Activated B cell treated with CpG ODN at 0.5 μM for 24 hours (primary cell): ENCODE results near the gene DBNL. TPM values are rescaled to one million over a fixed set of nuclear protein-coding genes. Genes with fewer than 3 reads are reported as not detected.

ENCODE experiments used
- ATAC-seq: fragments of 200-7000 bp; cut with Tn5 transposase; one replicate; pipeline ENCODE4 v1.10.0; 2021; ENCODE audit warnings: low read depth, mild to moderate bottlenecking, moderate library complexity
- CTCF ChIA-PET: fragments of 350-600 bp; sonication (Branson Sonifier 250); formaldehyde crosslinking; loops from one replicate; lab custom pipeline; 2021; ENCODE audit warnings: antibody characterized with exemption; lab: Charles Lee
- POLR2A ChIA-PET: fragments of 350-600 bp; sonication (Branson Sonifier 250); formaldehyde crosslinking; loops from one replicate; lab custom pipeline; 2021; ENCODE audit warnings: antibody characterized with exemption; lab: Charles Lee
- DNase-seq: peaks from one replicate; pipeline ENCODE4 v3.0.0; 2022
- H3K27ac Mint-ChIP-seq: one replicate; pipeline ENCODE4 v1.8.0; 2020; ENCODE audit warnings: mixed read lengths
- H3K27me3 Mint-ChIP-seq: one replicate; pipeline ENCODE4 v1.8.0; 2021; ENCODE audit warnings: mixed read lengths
- H3K36me3 Mint-ChIP-seq: one replicate; pipeline ENCODE4 v1.8.0; 2021; ENCODE audit warnings: low read depth, mixed read lengths
- H3K4me1 Mint-ChIP-seq: one replicate; pipeline ENCODE4 v1.8.0; 2021; ENCODE audit warnings: mixed read lengths
- H3K4me3 Mint-ChIP-seq: one replicate; pipeline ENCODE4 v1.8.0; 2020; ENCODE audit warnings: mild to moderate bottlenecking, mixed read lengths
- H3K9me3 Mint-ChIP-seq: one replicate; pipeline ENCODE4 v1.8.0; 2020; ENCODE audit warnings: mixed read lengths
- intact Hi-C: fragments of 100-400 bp; cut with micrococcal nuclease; formaldehyde crosslinking; loops from one replicate; pipeline ENCODE4 v1.15.1; 2024
- total RNA-seq: library from RNA; stranded (reverse); gene quantifications from 2 replicates; pipeline ENCODE4 v1.2.3, GENCODE V29; 2022
- TF ChIP-seq, protein P1 (sequence below): fragments of 200-600 bp; IDR thresholded peaks from one replicate; pipeline ENCODE4 v1.8.0; 2022; ENCODE audit warnings: antibody characterized with exemption, mild to moderate bottlenecking

DBNL gene
- total RNA-seq, 1 donor from 2014 or later, result 210 TPM

DNA sequence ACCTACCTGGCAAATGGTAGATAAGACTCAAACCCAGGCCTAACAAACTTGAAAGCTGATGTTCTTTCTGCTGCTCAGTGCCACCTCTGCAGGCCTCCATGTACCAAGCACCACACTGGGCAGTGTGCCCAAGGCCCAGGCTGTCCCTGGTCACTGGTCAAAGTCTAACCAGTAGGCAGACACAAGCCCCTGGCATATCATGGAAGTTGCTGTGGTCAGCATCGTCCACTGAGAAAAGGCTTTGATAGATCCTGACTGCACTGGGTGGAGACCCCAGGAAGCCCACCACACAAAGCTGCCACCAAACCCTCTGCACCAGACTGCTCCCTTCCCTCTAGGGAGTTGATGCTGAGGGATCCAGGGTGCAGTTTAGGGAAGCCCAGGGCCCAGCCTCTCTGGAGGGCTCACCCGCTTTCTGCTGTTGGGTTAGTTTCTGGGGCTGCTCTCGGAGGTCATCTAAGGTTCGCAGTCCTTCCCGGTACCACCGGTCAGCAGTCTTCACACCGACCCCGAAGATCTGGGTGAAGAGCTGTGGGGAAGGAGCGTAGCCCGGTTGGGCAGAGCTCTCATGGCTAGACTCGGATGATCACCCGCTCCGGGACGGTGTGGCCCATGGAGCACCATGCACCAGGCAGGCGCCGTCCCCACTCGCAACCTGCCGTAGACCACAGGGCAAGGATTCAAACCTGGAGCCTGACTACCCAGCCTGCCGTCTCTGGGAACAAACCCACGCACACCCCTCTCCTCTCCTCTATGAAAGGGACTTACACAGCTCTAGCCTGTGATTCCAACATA, 31.8 kb downstream of the DBNL start:
- Mint-ChIP-seq H3K27me3 (no peaks in the 10 kb centered on the region), H3K4me1 (peaks cover 89% of the 10 kb centered on the region), H3K27ac (peak overlapping the region; percentile 90), H3K9me3 (no peaks in the 10 kb centered on the region), H3K36me3 (peaks cover 82% of the 10 kb centered on the region), H3K4me3 (no peak overlapping the region)
- ATAC-seq, result no peak
- no peak for DNase-seq
- POLR2A ChIA-PET, result interaction anchor here (0.7 to 1.1 kb wide), 2 partner anchors 9 to 11 kb away, joined by 3 to 5 read pairs; partner anchors contain the start of gene PGAM2
- intact Hi-C loops, result no loop called here
- CTCF ChIA-PET, result interaction anchor here (2.0 kb wide), 1 partner anchor 7 kb away, joined by 5 read pairs; no protein-coding TSS in a partner anchor
- TF ChIP-seq, protein P1, sequence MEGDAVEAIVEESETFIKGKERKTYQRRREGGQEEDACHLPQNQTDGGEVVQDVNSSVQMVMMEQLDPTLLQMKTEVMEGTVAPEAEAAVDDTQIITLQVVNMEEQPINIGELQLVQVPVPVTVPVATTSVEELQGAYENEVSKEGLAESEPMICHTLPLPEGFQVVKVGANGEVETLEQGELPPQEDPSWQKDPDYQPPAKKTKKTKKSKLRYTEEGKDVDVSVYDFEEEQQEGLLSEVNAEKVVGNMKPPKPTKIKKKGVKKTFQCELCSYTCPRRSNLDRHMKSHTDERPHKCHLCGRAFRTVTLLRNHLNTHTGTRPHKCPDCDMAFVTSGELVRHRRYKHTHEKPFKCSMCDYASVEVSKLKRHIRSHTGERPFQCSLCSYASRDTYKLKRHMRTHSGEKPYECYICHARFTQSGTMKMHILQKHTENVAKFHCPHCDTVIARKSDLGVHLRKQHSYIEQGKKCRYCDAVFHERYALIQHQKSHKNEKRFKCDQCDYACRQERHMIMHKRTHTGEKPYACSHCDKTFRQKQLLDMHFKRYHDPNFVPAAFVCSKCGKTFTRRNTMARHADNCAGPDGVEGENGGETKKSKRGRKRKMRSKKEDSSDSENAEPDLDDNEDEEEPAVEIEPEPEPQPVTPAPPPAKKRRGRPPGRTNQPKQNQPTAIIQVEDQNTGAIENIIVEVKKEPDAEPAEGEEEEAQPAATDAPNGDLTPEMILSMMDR, result no peak

DNA sequence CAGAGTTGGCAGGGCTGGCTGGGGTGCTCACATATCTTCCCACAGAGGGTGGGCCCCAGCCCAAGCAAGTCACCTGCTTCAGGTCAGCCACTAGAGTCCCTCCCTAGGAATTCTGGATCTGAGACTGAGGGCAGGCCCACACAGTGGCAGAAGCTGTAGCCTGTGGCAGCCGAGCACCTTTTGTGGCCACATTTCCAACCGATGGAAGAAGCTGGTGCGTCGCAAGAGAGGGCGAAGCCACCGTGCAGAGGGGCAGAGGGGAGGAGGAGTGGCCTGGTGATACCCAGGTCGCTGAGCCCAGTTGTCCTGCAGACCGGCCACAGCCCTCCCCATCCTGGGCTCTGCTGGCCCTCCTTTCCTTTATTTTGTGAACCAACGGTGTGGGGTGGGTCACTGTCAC, 32.6 kb downstream of the DBNL start:
- H3K9me3 Mint-ChIP-seq, result no peaks in the 10 kb centered on the region
- ChIA-PET POLR2A (interaction anchor here (1.1 kb wide), 1 partner anchor 10 kb away, joined by 5 read pairs; no protein-coding TSS in a partner anchor), CTCF (no interaction called here)
- no peak for DNase-seq
- no peaks in the 10 kb centered on the region for H3K27me3 Mint-ChIP-seq
- TF ChIP-seq, protein P1, result no peak
- H3K36me3 Mint-ChIP-seq, result peaks cover 76% of the 10 kb centered on the region
- H3K4me3 Mint-ChIP-seq, result no peak overlapping the region
- ATAC-seq, result no peak
- intact Hi-C loops, result no loop called here
- H3K27ac Mint-ChIP-seq, result peak overlapping the region; percentile 92
- H3K4me1 Mint-ChIP-seq, result peaks cover 85% of the 10 kb centered on the region

DNA sequence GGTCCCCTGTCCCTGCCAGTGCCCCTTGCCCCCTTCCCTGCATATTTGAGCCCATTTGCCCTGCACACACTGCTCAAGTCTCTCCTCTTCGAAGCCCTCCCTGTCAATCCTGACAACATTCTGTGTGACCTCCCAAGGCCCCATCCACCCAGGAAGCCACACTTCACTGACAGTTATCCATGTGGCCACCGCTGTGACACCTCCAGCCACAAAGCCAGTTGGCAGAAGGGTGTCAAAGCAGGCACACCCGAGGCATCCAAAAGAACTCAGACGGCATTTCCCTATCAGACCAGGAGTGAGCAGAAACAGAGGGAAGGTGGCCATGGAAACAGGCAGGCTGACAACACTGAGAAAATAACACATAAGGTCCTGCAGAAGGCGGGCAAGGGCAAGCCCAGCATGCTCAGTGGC, 33.2 kb downstream of the DBNL start:
- ATAC-seq, result no peak
- POLR2A ChIA-PET, result interaction anchor here (1.0 to 1.5 kb wide), 5 partner anchors 10 to 33 kb away, joined by 3 to 6 read pairs (median 5); partner anchors contain the start of gene DBNL
- Mint-ChIP-seq H3K36me3 (peaks cover 70% of the 10 kb centered on the region), H3K27me3 (no peaks in the 10 kb centered on the region), H3K4me3 (no peak overlapping the region), H3K4me1 (peaks cover 79% of the 10 kb centered on the region), H3K27ac (peak overlapping the region; percentile 92), H3K9me3 (no peaks in the 10 kb centered on the region)
- intact Hi-C loops, result no loop called here
- CTCF ChIA-PET, result interaction anchor here (1.2 to 1.3 kb wide), 2 partner anchors 30 to 118 kb away, joined by 3 to 6 read pairs; no protein-coding TSS in a partner anchor
- no peak for DNase-seq
- TF ChIP-seq, protein P1, result no peak

DNA sequence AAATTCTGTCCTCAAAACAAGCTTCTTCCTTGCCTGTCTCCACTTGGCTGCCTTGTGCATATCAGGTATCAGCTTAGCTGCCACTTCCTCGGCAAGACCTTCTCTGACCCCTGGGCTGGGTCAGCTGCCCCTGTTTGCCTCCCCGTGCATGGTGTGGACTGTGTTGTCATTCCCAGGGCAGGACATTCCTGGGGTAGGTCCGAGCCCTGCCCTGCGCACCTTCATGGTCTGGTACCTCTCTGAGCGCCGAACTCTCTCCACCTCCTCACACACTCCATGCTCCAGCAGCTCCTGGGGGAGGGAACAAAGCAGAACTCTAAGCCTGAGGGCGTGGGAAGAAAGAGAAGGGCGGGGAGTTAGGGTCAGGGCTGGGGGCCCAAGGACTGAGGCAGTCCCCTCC, 34.0 kb downstream of the DBNL start:
- Mint-ChIP-seq H3K27me3 (no peaks in the 10 kb centered on the region), H3K36me3 (peaks cover 62% of the 10 kb centered on the region), H3K9me3 (no peaks in the 10 kb centered on the region), H3K4me1 (peaks cover 78% of the 10 kb centered on the region), H3K27ac (peak overlapping the region; percentile 92), H3K4me3 (peak overlapping the region; percentile 44)
- ChIA-PET POLR2A (interaction anchor here (0.6 to 1.5 kb wide), 9 partner anchors 11 to 122 kb away, joined by 3 to 6 read pairs (median 4); partner anchors contain the start of genes DBNL and YKT6), CTCF (interaction anchor here (1.2 to 1.3 kb wide), 2 partner anchors 31 to 118 kb away, joined by 3 to 6 read pairs; no protein-coding TSS in a partner anchor)
- TF ChIP-seq, protein P1, result no peak
- intact Hi-C loops, result no loop called here
- DNase-seq (no peak), ATAC-seq (no peak)
